IMR-90 (cell line): ENCODE results near the gene GPR35.

Experiments
- CEBPB ChIP-seq: IDR thresholded peaks from 2 replicates; pipeline ENCODE4 v1.6.1; 2012; ENCODE audit warnings: low read depth, low read length, improper control_type of control experiment
- CHD1 ChIP-seq: IDR thresholded peaks from 2 replicates; pipeline ENCODE4 v1.6.1; 2012; ENCODE audit warnings: low read depth, low read length, improper control_type of control experiment
- CTCF ChIP-seq: conservative IDR thresholded peaks from 2 replicates; pipeline ENCODE4 v1.5.1; 2012; ENCODE audit warnings: mild to moderate bottlenecking, low read depth, low read length, improper control_type of control experiment
- ELK1 ChIP-seq: fragments of 150-350 bp; IDR thresholded peaks from 2 replicates; pipeline ENCODE4 v1.6.1; 2016; ENCODE audit warnings: low read depth, mild to moderate bottlenecking, low read length, moderate library complexity, borderline replicate concordance
- MXI1 ChIP-seq: IDR thresholded peaks from 2 replicates; pipeline ENCODE4 v1.6.1; 2012; ENCODE audit warnings: low read depth, mild to moderate bottlenecking, low read length, moderate library complexity, borderline replicate concordance
- POLR2A ChIP-seq: IDR thresholded peaks from 2 replicates; pipeline ENCODE4 v1.6.1; 2012; ENCODE audit warnings: mild to moderate bottlenecking, low read depth, low read length
- RAD21 ChIP-seq: IDR thresholded peaks from 2 replicates; pipeline ENCODE4 v1.6.1; 2012; ENCODE audit warnings: low read length, improper control_type of control experiment

DNA sequence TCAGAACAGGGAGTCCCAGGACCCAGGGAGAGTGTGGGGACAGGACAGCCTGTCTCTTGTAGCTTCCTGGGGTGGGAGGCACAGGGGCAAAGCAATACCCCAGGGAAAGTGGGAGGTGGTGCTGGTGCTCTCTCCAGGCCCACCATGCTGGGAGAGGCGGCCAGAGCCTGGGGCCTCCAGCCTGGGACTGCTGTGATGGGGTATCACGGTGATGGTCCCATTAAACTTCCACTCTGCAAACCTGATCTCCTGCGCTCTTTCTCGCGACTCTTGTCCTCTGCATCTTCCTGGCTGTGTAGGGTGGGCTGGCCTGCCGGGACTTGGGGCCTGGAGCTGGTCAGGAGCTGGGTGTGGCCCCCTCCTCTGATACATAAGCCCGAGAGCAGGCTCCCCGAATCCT is 46.8 kb upstream of the GPR35 start:
- TF ChIP-seq ELK1 (no peak), POLR2A (no peak), CTCF (no peak), CHD1 (no peak), MXI1 (no peak), RAD21 (no peak), CEBPB (no peak)
